Measurements from ENCODE around the gene MCCC2. TPM values are rescaled to one million over a fixed set of nuclear protein-coding genes. Genes with fewer than 3 reads are reported as not detected.

MCCC2 gene
- polyA plus RNA-seq, 1 experiment = 16.2 TPM

GRCh38 chr5:71615809-71616208 is 28.7 kb downstream of the MCCC2 start:
- Histone ChIP-seq H3K36me3 (ENCODE audit: control insufficient read depth, insufficient read depth, low read length) (no peaks in the 10 kb centered on the region), H3K27me3 (ENCODE audit: control insufficient read depth, insufficient read depth, low read length) (no peaks in the 10 kb centered on the region), H3K4me3 (ENCODE audit: low read depth, low read length) (no peak overlapping the region)
- TF ChIP-seq, protein P1, sequence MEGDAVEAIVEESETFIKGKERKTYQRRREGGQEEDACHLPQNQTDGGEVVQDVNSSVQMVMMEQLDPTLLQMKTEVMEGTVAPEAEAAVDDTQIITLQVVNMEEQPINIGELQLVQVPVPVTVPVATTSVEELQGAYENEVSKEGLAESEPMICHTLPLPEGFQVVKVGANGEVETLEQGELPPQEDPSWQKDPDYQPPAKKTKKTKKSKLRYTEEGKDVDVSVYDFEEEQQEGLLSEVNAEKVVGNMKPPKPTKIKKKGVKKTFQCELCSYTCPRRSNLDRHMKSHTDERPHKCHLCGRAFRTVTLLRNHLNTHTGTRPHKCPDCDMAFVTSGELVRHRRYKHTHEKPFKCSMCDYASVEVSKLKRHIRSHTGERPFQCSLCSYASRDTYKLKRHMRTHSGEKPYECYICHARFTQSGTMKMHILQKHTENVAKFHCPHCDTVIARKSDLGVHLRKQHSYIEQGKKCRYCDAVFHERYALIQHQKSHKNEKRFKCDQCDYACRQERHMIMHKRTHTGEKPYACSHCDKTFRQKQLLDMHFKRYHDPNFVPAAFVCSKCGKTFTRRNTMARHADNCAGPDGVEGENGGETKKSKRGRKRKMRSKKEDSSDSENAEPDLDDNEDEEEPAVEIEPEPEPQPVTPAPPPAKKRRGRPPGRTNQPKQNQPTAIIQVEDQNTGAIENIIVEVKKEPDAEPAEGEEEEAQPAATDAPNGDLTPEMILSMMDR (IDR thresholded peaks at IDR 0.05; ENCODE audit: insufficient read depth, low read depth, low read length) = no peak
- ChIA-PET POLR2A (no interaction called here), CTCF (interaction anchor here (1.1 kb wide), 1 partner anchor 15 kb away, joined by 3 read pairs; no protein-coding TSS in a partner anchor)
- DNase-seq (ENCODE audit: low read depth) = no peak

DNA sequence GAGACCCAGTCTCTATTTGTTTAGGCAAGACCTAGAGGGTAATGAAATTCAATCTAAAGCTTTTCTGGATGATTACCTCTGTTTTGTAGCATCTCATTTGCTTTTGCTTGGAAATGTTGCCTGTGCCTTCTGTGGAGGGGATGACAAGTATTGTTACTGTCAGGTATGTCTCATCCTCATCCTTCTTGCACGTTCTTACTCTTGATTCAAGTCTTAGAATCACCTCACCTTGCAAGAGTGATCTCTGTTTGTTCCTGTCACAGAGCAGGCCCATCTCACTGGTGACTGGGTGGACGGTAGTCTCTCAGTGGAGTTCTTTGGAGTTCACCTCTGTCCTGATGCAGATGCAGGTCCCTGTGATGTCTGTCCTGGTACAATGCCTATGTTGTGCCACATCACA is 33.5 kb downstream of the MCCC2 start:
- Histone ChIP-seq H3K27me3 (ENCODE audit: control insufficient read depth, insufficient read depth, low read length) (no peaks in the 10 kb centered on the region), H3K36me3 (ENCODE audit: control insufficient read depth, insufficient read depth, low read length) (peaks cover 1% of the 10 kb centered on the region; the same call in 1 of the 2 replicates), H3K4me3 (ENCODE audit: low read depth, low read length) (no peak overlapping the region)
- DNase-seq (ENCODE audit: low read depth) = no peak
- ChIA-PET POLR2A (no interaction called here), CTCF (interaction anchor here (0.9 kb wide), 1 partner anchor 9 kb away, joined by 4 read pairs; no protein-coding TSS in a partner anchor)
- TF ChIP-seq, protein P1 (IDR thresholded peaks at IDR 0.05; ENCODE audit: insufficient read depth, low read depth, low read length) = no peak

GRCh38 chr5:71621268-71621667 is 34.1 kb downstream of the MCCC2 start:
- POLR2A ChIA-PET = interaction anchor here (0.7 kb wide), 1 partner anchor 11 kb away, joined by 4 read pairs; no protein-coding TSS in a partner anchor
- Histone ChIP-seq H3K4me3 (ENCODE audit: low read depth, low read length) (no peak overlapping the region), H3K36me3 (ENCODE audit: control insufficient read depth, insufficient read depth, low read length) (peaks cover 1% of the 10 kb centered on the region; the same call in 1 of the 2 replicates), H3K27me3 (ENCODE audit: control insufficient read depth, insufficient read depth, low read length) (no peaks in the 10 kb centered on the region)
- CTCF ChIA-PET = no interaction called here
- TF ChIP-seq, protein P1 (IDR thresholded peaks at IDR 0.05; ENCODE audit: insufficient read depth, low read depth, low read length) = no peak
- no peak for DNase-seq (ENCODE audit: low read depth)

- no peak for DNase-seq (ENCODE audit: low read depth)
- Histone ChIP-seq H3K4me3 (ENCODE audit: low read depth, low read length) (no peak overlapping the region), H3K36me3 (ENCODE audit: control insufficient read depth, insufficient read depth, low read length) (peaks cover 1% of the 10 kb centered on the region; the same call in 1 of the 2 replicates), H3K27me3 (ENCODE audit: control insufficient read depth, insufficient read depth, low read length) (no peaks in the 10 kb centered on the region)
- ChIA-PET CTCF (no interaction called here), POLR2A (interaction anchor here (0.7 kb wide), 1 partner anchor 11 kb away, joined by 4 read pairs; no protein-coding TSS in a partner anchor)
- TF ChIP-seq, protein P1 (IDR thresholded peaks at IDR 0.05; ENCODE audit: insufficient read depth, low read depth, low read length) = no peak
These were observed 34.6 kb downstream of the MCCC2 start for GRCh38 chr5:71621741-71622140.

DNA sequence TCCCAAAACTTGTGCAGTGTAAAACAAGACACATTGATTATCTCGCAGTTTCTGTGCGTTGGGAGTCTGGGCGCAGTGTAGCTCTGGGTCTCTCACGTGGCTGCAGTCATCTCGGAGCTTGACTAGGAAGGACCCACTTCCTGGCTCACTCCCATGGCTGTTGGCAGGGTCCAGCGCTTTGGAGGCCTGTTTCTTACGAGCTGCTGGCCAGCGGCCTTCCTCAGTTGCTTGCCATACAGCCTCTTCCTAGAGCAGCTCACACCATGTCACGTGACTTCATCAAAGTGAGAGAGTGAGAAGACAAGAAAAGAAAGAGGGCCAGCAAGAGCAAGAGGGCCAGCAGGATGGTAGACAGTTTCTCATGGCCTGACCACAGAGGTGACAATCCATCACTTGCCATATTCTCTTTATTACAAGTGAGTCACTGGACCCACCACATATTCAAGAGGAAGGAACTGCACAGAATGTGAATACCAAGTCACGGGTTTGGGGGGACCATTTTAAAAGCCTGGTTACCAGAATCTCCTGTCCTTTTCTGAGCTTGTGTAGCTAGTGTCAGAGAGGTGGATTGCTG is 36.2 kb downstream of the MCCC2 start:
- CTCF ChIA-PET = no interaction called here
- peaks cover 1% of the 10 kb centered on the region; the same call in 1 of the 2 replicates for H3K36me3 ChIP-seq (ENCODE audit: control insufficient read depth, insufficient read depth, low read length)
- no peaks in the 10 kb centered on the region for H3K27me3 ChIP-seq (ENCODE audit: control insufficient read depth, insufficient read depth, low read length)
- POLR2A ChIA-PET = no interaction called here
- TF ChIP-seq, protein P1 (IDR thresholded peaks at IDR 0.05; ENCODE audit: insufficient read depth, low read depth, low read length) = no peak
- no peak for DNase-seq (ENCODE audit: low read depth)
- H3K4me3 ChIP-seq (ENCODE audit: low read depth, low read length) = no peak overlapping the region

Measured in BJ (cell line).